Activated CD8-positive, alpha-beta T cell treated with anti-CD3 and anti-CD28 coated beads, Interleukin-2, amount 10 ng/mL, durations not matched to agents 7 days and 5 days (primary cell): Measurements from ENCODE around the gene SHISAL1. TPM values are rescaled to one million over a fixed set of nuclear protein-coding genes. Genes with fewer than 3 reads are reported as not detected.

Experiments used
- ATAC-seq: fragments of 150-1000 bp; cut with Tn5 transposase; one replicate; pipeline ENCODE4 v1.10.0; 2021; ENCODE audit warnings: moderate library complexity
- CTCF ChIA-PET: fragments of 350-600 bp; sonication (Branson Sonifier 250); formaldehyde crosslinking; loops from one replicate; lab custom pipeline; 2021; ENCODE audit warnings: antibody characterized with exemption; lab: Charles Lee
- POLR2A ChIA-PET: fragments of 350-600 bp; sonication (Branson Sonifier 250); formaldehyde crosslinking; loops from one replicate; lab custom pipeline; 2021; ENCODE audit warnings: antibody characterized with exemption; lab: Charles Lee
- DNase-seq: peaks from one replicate; pipeline ENCODE4 v3.0.0-alpha.2; 2020
- H3K27ac Mint-ChIP-seq: one replicate; pipeline ENCODE4 v1.8.0; 2021; ENCODE audit warnings: mild to moderate bottlenecking, mixed read lengths
- H3K27me3 Mint-ChIP-seq: one replicate; pipeline ENCODE4 v1.8.0; 2021; ENCODE audit warnings: low read depth, mixed read lengths
- H3K36me3 Mint-ChIP-seq: one replicate; pipeline ENCODE4 v1.8.0; 2021; ENCODE audit warnings: low read depth, mixed read lengths
- H3K4me1 Mint-ChIP-seq: one replicate; pipeline ENCODE4 v1.8.0; 2021; ENCODE audit warnings: low read depth, mixed read lengths
- H3K4me3 Mint-ChIP-seq: one replicate; pipeline ENCODE4 v1.8.0; 2021; ENCODE audit warnings: mild to moderate bottlenecking, mixed read lengths
- H3K9me3 Mint-ChIP-seq: one replicate; pipeline ENCODE4 v1.8.0; 2022; ENCODE audit warnings: mixed read lengths; ENCODE audit not compliant: insufficient read depth
- total RNA-seq, 2 experiments: library from RNA; stranded (reverse); gene quantifications; one replicate each; pipeline ENCODE4 v1.2.3, GENCODE V29; 2021

SHISAL1 gene
- total RNA-seq, 2 experiments from 2014 or later: not detected

GRCh38 chr22:44278243-44279068, 34.3 kb downstream of the SHISAL1 start:
- no peak overlapping the region for H3K27ac Mint-ChIP-seq
- no peaks in the 10 kb centered on the region for H3K4me1 Mint-ChIP-seq
- ATAC-seq (no peak), DNase-seq (no peak)
- no peak overlapping the region for H3K4me3 Mint-ChIP-seq
- no peaks in the 10 kb centered on the region for H3K9me3 Mint-ChIP-seq
- POLR2A ChIA-PET: no interaction called here
- H3K36me3 Mint-ChIP-seq: no peaks in the 10 kb centered on the region
- peaks cover 15% of the 10 kb centered on the region for H3K27me3 Mint-ChIP-seq
- CTCF ChIA-PET: no interaction called here

GRCh38 chr22:44277386-44278135, 35.2 kb downstream of the SHISAL1 start:
- ChIA-PET CTCF (no interaction called here), POLR2A (no interaction called here)
- DNase-seq (no peak), ATAC-seq (no peak)
- no peaks in the 10 kb centered on the region for H3K4me1 Mint-ChIP-seq
- H3K4me3 Mint-ChIP-seq: no peak overlapping the region
- peaks cover 19% of the 10 kb centered on the region for H3K27me3 Mint-ChIP-seq
- H3K27ac Mint-ChIP-seq: no peak overlapping the region
- no peaks in the 10 kb centered on the region for H3K36me3 Mint-ChIP-seq
- no peaks in the 10 kb centered on the region for H3K9me3 Mint-ChIP-seq

GRCh38 chr22:44276706-44277356, 35.9 kb downstream of the SHISAL1 start:
- Mint-ChIP-seq H3K27ac (no peak overlapping the region), H3K36me3 (no peaks in the 10 kb centered on the region), H3K4me1 (no peaks in the 10 kb centered on the region), H3K9me3 (no peaks in the 10 kb centered on the region), H3K27me3 (peaks cover 19% of the 10 kb centered on the region), H3K4me3 (no peak overlapping the region)
- DNase-seq (no peak), ATAC-seq (no peak)
- ChIA-PET CTCF (no interaction called here), POLR2A (no interaction called here)

- H3K4me1 Mint-ChIP-seq: no peaks in the 10 kb centered on the region
- no peak overlapping the region for H3K27ac Mint-ChIP-seq
- no peaks in the 10 kb centered on the region for H3K9me3 Mint-ChIP-seq
- no peaks in the 10 kb centered on the region for H3K36me3 Mint-ChIP-seq
- ATAC-seq (no peak), DNase-seq (no peak)
- CTCF ChIA-PET: no interaction called here
- POLR2A ChIA-PET: no interaction called here
- H3K4me3 Mint-ChIP-seq: no peak overlapping the region
- peaks cover 19% of the 10 kb centered on the region for H3K27me3 Mint-ChIP-seq
Measured at GRCh38 chr22:44276041-44276440, 36.7 kb downstream of the SHISAL1 start.

GRCh38 chr22:44275631-44275995, 37.1 kb downstream of the SHISAL1 start:
- Mint-ChIP-seq H3K27me3 (peaks cover 19% of the 10 kb centered on the region), H3K27ac (no peak overlapping the region)

GRCh38 chr22:44274918-44275630, 37.7 kb downstream of the SHISAL1 start:
- Mint-ChIP-seq H3K36me3 (no peaks in the 10 kb centered on the region), H3K4me1 (no peaks in the 10 kb centered on the region), H3K27me3 (peaks cover 22% of the 10 kb centered on the region), H3K27ac (no peak overlapping the region), H3K4me3 (no peak overlapping the region), H3K9me3 (no peaks in the 10 kb centered on the region)
- no peak for ATAC-seq
- CTCF ChIA-PET: no interaction called here
- POLR2A ChIA-PET: no interaction called here
- no peak for DNase-seq

More at GRCh38 chr22:44275631-44275995, 37.1 kb downstream of the SHISAL1 start:
- ChIA-PET CTCF (no interaction called here), POLR2A (no interaction called here)
- Mint-ChIP-seq H3K9me3 (no peaks in the 10 kb centered on the region), H3K4me3 (no peak overlapping the region), H3K36me3 (no peaks in the 10 kb centered on the region), H3K4me1 (no peaks in the 10 kb centered on the region)
- DNase-seq: no peak
- no peak for ATAC-seq

- no peaks in the 10 kb centered on the region for H3K36me3 Mint-ChIP-seq
- ATAC-seq (no peak), DNase-seq (no peak)
- no peak overlapping the region for H3K4me3 Mint-ChIP-seq
- H3K27me3 Mint-ChIP-seq: peaks cover 13% of the 10 kb centered on the region
- H3K27ac Mint-ChIP-seq: no peak overlapping the region
- H3K4me1 Mint-ChIP-seq: no peaks in the 10 kb centered on the region
- POLR2A ChIA-PET: no interaction called here
- no peaks in the 10 kb centered on the region for H3K9me3 Mint-ChIP-seq
- CTCF ChIA-PET: no interaction called here
Measured at GRCh38 chr22:44273175-44273574, 39.6 kb downstream of the SHISAL1 start.

- Mint-ChIP-seq H3K9me3 (no peaks in the 10 kb centered on the region), H3K36me3 (no peaks in the 10 kb centered on the region), H3K27ac (no peak overlapping the region), H3K4me1 (no peaks in the 10 kb centered on the region), H3K27me3 (peaks cover 11% of the 10 kb centered on the region), H3K4me3 (no peak overlapping the region)
- no peak for ATAC-seq
- ChIA-PET CTCF (no interaction called here), POLR2A (no interaction called here)
- no peak for DNase-seq
Measured at GRCh38 chr22:44272401-44272771, 40.4 kb downstream of the SHISAL1 start.

- POLR2A ChIA-PET: no interaction called here
- H3K27ac Mint-ChIP-seq: no peak overlapping the region
- H3K36me3 Mint-ChIP-seq: no peaks in the 10 kb centered on the region
- DNase-seq (no peak), ATAC-seq (no peak)
- peaks cover 11% of the 10 kb centered on the region for H3K27me3 Mint-ChIP-seq
- H3K9me3 Mint-ChIP-seq: no peaks in the 10 kb centered on the region
- no peak overlapping the region for H3K4me3 Mint-ChIP-seq
- CTCF ChIA-PET: no interaction called here
- H3K4me1 Mint-ChIP-seq: no peaks in the 10 kb centered on the region
Measured at GRCh38 chr22:44271732-44272400, 40.9 kb downstream of the SHISAL1 start.

- CTCF ChIA-PET: no interaction called here
- H3K4me1 Mint-ChIP-seq: no peaks in the 10 kb centered on the region
Measured at GRCh38 chr22:44271010-44271500, 41.7 kb downstream of the SHISAL1 start.

GRCh38 chr22:44270556-44270880, 42.2 kb downstream of the SHISAL1 start:
- Mint-ChIP-seq H3K36me3 (no peaks in the 10 kb centered on the region), H3K27ac (no peak overlapping the region), H3K4me3 (no peak overlapping the region), H3K9me3 (no peaks in the 10 kb centered on the region), H3K4me1 (no peaks in the 10 kb centered on the region), H3K27me3 (peaks cover 11% of the 10 kb centered on the region)
- ATAC-seq (no peak), DNase-seq (no peak)
- CTCF ChIA-PET: no interaction called here
- POLR2A ChIA-PET: no interaction called here

More at GRCh38 chr22:44271010-44271500, 41.7 kb downstream of the SHISAL1 start:
- POLR2A ChIA-PET: no interaction called here
- Mint-ChIP-seq H3K36me3 (no peaks in the 10 kb centered on the region), H3K9me3 (no peaks in the 10 kb centered on the region), H3K4me3 (no peak overlapping the region), H3K27me3 (peaks cover 11% of the 10 kb centered on the region), H3K27ac (no peak overlapping the region)
- DNase-seq (no peak), ATAC-seq (no peak)
